HepG2 (cell line): Measurements from ENCODE around the gene KCNH8. TPM values are rescaled to one million over a fixed set of nuclear protein-coding genes. Genes with fewer than 3 reads are reported as not detected.

Experiments
- ATAC-seq: fragments of 200-7000 bp; cut with Tn5 transposase; 3 replicates; pipeline ENCODE4 v1.9.1; 2020; ENCODE audit warnings: mild to moderate bottlenecking, moderate library complexity
- BruUV-seq: library from RNA; stranded (reverse); fragments of 400-500 nt; replicated peaks from 2 replicates; lab custom pipeline; 2021; lab: Mats Ljungman, UMichigan
- CTCF ChIA-PET: fragments of 300-600 bp; formaldehyde crosslinking; extraction: SDS; loops from one replicate; lab custom pipeline; 2021; ENCODE audit warnings: low total read pairs, inconsistent platforms, low intra/inter-chr PET ratio; lab: Yijun Ruan, JAX
- POLR2A ChIA-PET: fragments of 350-600 bp; sonication (Branson Sonifier 250); formaldehyde crosslinking; loops from one replicate; lab custom pipeline; 2020; ENCODE audit warnings: antibody characterized with exemption, inconsistent platforms; lab: Yijun Ruan, JAX
- DNase-seq: peaks from one replicate; pipeline ENCODE4 v3.0.0-alpha.2; 2015; ENCODE audit warnings: low spot score
- FAIRE-seq: peaks from 3 replicates; lab custom pipeline; 2011; peaks lifted over from hg19 to GRCh38; lab: Jason Lieb, UNC
- H2AFZ ChIP-seq: one replicate; pipeline ENCODE4 v1.6.1; 2011; ENCODE audit warnings: low read length, inconsistent platforms
- H3K27ac ChIP-seq: fragments of 300-600 bp; 3 replicates; pipeline ENCODE4 v1.8.0; 2011; ENCODE audit warnings: mixed run types, mild to moderate bottlenecking, mixed read lengths, low read length, inconsistent platforms; ENCODE audit not compliant: insufficient read depth; ENCODE audit errors: extremely low read length
- H3K27me3 ChIP-seq, 2 experiments: fragments of 200-600 bp in 1 of 2; 2 replicates in 1 of 2; 3 replicates in 1 of 2; pipeline versions ENCODE4 v1.6.0 to v1.8.0; 2011; ENCODE audit warnings: low read length in 2 of 2, mild to moderate bottlenecking in 2 of 2, moderate library complexity in 2 of 2, inconsistent platforms in 1 of 2; ENCODE audit not compliant: insufficient read depth in 2 of 2, control insufficient read depth in 1 of 2
- H3K36me3 ChIP-seq, 2 experiments: fragments of 200-600 bp in 1 of 2; replicated peaks in 1 of 2; 2 replicates in 1 of 2; 3 replicates in 1 of 2; pipeline versions ENCODE4 v1.5.1 to v1.8.0; 2011; ENCODE audit warnings: low read length in 2 of 2, inconsistent platforms in 1 of 2; ENCODE audit not compliant: insufficient read depth in 2 of 2, control insufficient read depth in 1 of 2
- H3K4me1 ChIP-seq: 2 replicates; pipeline ENCODE4 v1.5.1; 2012; ENCODE audit warnings: low read length, inconsistent platforms; ENCODE audit not compliant: insufficient read depth
- H3K4me2 ChIP-seq: 2 replicates; pipeline ENCODE4 v1.6.0; 2011; ENCODE audit warnings: low read depth, low read length, inconsistent platforms
- H3K4me3 ChIP-seq, 3 experiments: fragments of 200-600 bp in 1 of 3; sonication (generic), shearing (Covaris generic) in 1 of 3; replicated peaks in 1 of 3; 2 replicates each; pipeline ENCODE4 v1.5.1; 2011 to 2016; ENCODE audit warnings: low read length in 3 of 3, inconsistent platforms in 2 of 3, low read depth in 2 of 3, mild to moderate bottlenecking in 2 of 3, control low read depth in 1 of 3, mixed read lengths in 1 of 3; ENCODE audit not compliant: insufficient read depth in 1 of 3
- H3K79me2 ChIP-seq: one replicate; pipeline ENCODE4 v1.6.1; 2011; ENCODE audit warnings: low read length, inconsistent platforms; ENCODE audit not compliant: insufficient read depth
- H3K9ac ChIP-seq: 2 replicates; pipeline ENCODE4 v1.6.0; 2011; ENCODE audit warnings: mild to moderate bottlenecking, low read depth, low read length, inconsistent platforms; ENCODE audit not compliant: insufficient read depth
- H3K9me3 ChIP-seq: 2 replicates; pipeline ENCODE4 v1.5.1; 2012; ENCODE audit warnings: mild to moderate bottlenecking, low read length
- H4K20me1 ChIP-seq: 2 replicates; pipeline ENCODE4 v1.6.0; 2011; ENCODE audit warnings: inconsistent platforms, mild to moderate bottlenecking, low read length, moderate library complexity; ENCODE audit not compliant: insufficient read depth
- BATF2 ChIP-seq: sonication (generic); formaldehyde crosslinking; IDR thresholded peaks from 2 replicates; pipeline ENCODE4 v1.8.0; 2022; ENCODE audit warnings: mild to moderate bottlenecking, missing genetic modification reagents, moderate library complexity
- CREB3 ChIP-seq: sonication (generic); formaldehyde crosslinking; IDR thresholded peaks from 2 replicates; pipeline ENCODE4 v1.5.0; 2020; ENCODE audit warnings: missing genetic modification reagents
- CSRNP2 ChIP-seq: sonication (generic); formaldehyde crosslinking; conservative IDR thresholded peaks from 2 replicates; pipeline ENCODE4 v1.8.0; 2022; ENCODE audit warnings: low read depth, missing genetic modification reagents
- DNMT3B ChIP-seq: conservative IDR thresholded peaks from 2 replicates; pipeline ENCODE4 v1.6.1; 2016; ENCODE audit warnings: missing biosample characterization, control low read depth
- EHMT2 ChIP-seq: fragments of 200-600 bp; sonication (generic); IDR thresholded peaks from 2 replicates; pipeline ENCODE4 v1.7.0; 2017; ENCODE audit warnings: antibody characterized with exemption, low read depth, low read length, borderline replicate concordance
- KMT2A ChIP-seq: sonication (generic); formaldehyde crosslinking; IDR thresholded peaks from 2 replicates; pipeline ENCODE4 v1.4.0; 2020; ENCODE audit warnings: missing genetic modification reagents
- MAZ ChIP-seq, 2 experiments: sonication (generic) in 1 of 2; formaldehyde crosslinking in 1 of 2; IDR thresholded peaks; 2 replicates each; pipeline versions ENCODE4 v1.5.0 to v1.6.1; 2012 to 2020; ENCODE audit warnings: low read depth in 2 of 2, mild to moderate bottlenecking in 2 of 2, borderline replicate concordance in 1 of 2, improper control_type of control experiment in 1 of 2, low read length in 1 of 2, missing genetic modification reagents in 1 of 2, moderate library complexity in 1 of 2
- PCBP1 ChIP-seq: fragments of 200-400 bp; formaldehyde crosslinking; IDR thresholded peaks from 2 replicates; pipeline ENCODE4 v1.6.1; 2017; ENCODE audit warnings: mild to moderate bottlenecking, low read depth, low read length, borderline replicate concordance
- SAP130 ChIP-seq: IDR thresholded peaks from 2 replicates; pipeline ENCODE4 v1.6.1; 2016; ENCODE audit warnings: low read depth
- WIZ ChIP-seq: sonication (generic); formaldehyde crosslinking; IDR thresholded peaks from 2 replicates; pipeline ENCODE4 v1.5.1; 2020; ENCODE audit warnings: mild to moderate bottlenecking, missing genetic modification reagents
- ZFP62 ChIP-seq: sonication (generic); formaldehyde crosslinking; IDR thresholded peaks from 2 replicates; pipeline ENCODE4 v1.4.0; 2020; ENCODE audit warnings: missing genetic modification reagents
- ZNF329 ChIP-seq: sonication (generic); formaldehyde crosslinking; IDR thresholded peaks from 2 replicates; pipeline ENCODE4 v1.9.0; 2021; ENCODE audit warnings: low read depth, mild to moderate bottlenecking, missing genetic modification reagents
- ZNF34 ChIP-seq: sonication (generic); formaldehyde crosslinking; IDR thresholded peaks from 2 replicates; pipeline ENCODE4 v1.4.0; 2020; ENCODE audit warnings: mild to moderate bottlenecking, missing genetic modification reagents, borderline replicate concordance
- ZNF557 ChIP-seq: sonication (generic); formaldehyde crosslinking; IDR thresholded peaks from 2 replicates; pipeline ENCODE4 v1.4.0; 2020; ENCODE audit warnings: missing genetic modification reagents
- ZNF570 ChIP-seq: sonication (generic); formaldehyde crosslinking; IDR thresholded peaks from 2 replicates; pipeline ENCODE4 v1.4.0; 2020; ENCODE audit warnings: mild to moderate bottlenecking, missing genetic modification reagents, borderline replicate concordance
- ZNF607 ChIP-seq: sonication (generic); formaldehyde crosslinking; IDR thresholded peaks from 2 replicates; pipeline ENCODE4 v1.5.1; 2020; ENCODE audit warnings: missing genetic modification reagents, mild to moderate bottlenecking, borderline replicate concordance
- ZNF780A ChIP-seq: sonication (generic); formaldehyde crosslinking; IDR thresholded peaks from 2 replicates; pipeline ENCODE4 v1.8.0; 2022; ENCODE audit warnings: mild to moderate bottlenecking, missing genetic modification reagents, moderate library complexity
- WGBS: methylation state at CpG from one replicate; pipeline ENCODE4 v1.1.6; 2017; ENCODE audit warnings: low lambda C conversion rate; 5-methylcytosine and 5-hydroxymethylcytosine counted together
- in situ Hi-C: cut with HindIII; loops from 2 replicates; pipeline ENCODE4 v1.10.0; 2017; ENCODE audit warnings: low pct_unique_long_range_greater_than_20kb; ENCODE audit not compliant: extremely low pct_ligation_motif_present
- intact Hi-C: fragments of 100-400 bp; cut with micrococcal nuclease; formaldehyde crosslinking; loops from one replicate; pipeline ENCODE4 v1.10.0; 2022; ENCODE audit not compliant: unreplicated experiment
- polyA plus RNA-seq, 8 experiments: library from polyadenylated mRNA; depleted of rRNA in 3 of 8; stranded (reverse) in 7 of 8; unstranded in 1 of 8; fragments of >200 nt; fragmentation: Illumina TruSeq in 4 of 8; extraction: Trizol in 4 of 8; gene quantifications; 2 replicates each; pipeline versions ENCODE4 v1.2.1 to v1.2.3, GENCODE V29; 2011 to 2016; ENCODE audit warnings: low read depth in 4 of 8, missing spikeins in 1 of 8, mixed read lengths in 1 of 8; ENCODE audit not compliant: insufficient read depth in 1 of 8
- total RNA-seq, 5 experiments: library from RNA; depleted of rRNA; stranded (reverse); fragments of >200 nt; fragmentation: Illumina TruSeq; extraction: Trizol; gene quantifications; 2 replicates each; pipeline ENCODE4 v1.2.3, GENCODE V29; 2016; ENCODE audit warnings: low read depth in 1 of 5
- TF ChIP-seq, protein P1 (sequence below): sonication (generic); formaldehyde crosslinking; IDR thresholded peaks from 2 replicates; pipeline ENCODE4 v1.4.0; 2020; ENCODE audit warnings: missing genetic modification reagents

The KCNH8 gene
- total and polyA plus RNA-seq, 2 of the 13 experiments (the other 11 are each of a cell fraction or from before 2014, with no cell fraction given), result 0.04 TPM; not detected in 1

DNA sequence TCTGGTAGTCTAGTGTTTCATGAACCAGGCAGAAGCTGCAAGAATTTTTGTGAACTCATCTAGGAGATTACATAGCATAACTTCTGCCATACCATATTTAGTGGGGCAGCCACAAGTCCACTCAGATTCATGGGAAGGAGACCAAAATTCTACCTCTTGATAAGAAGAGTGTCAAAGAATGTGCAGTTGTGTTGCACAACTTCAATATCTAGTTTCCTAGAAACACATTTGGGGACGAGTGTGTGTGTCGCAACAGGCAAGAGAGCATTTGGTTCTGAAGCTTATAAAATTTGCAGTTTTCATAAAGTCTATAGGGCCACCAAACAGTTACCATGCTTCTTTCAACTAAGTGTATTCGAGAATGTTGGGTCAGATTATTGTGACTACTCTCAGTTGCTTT lies 115.3 kb downstream of the KCNH8 start:
- ChIA-PET CTCF (no interaction called here), POLR2A (no interaction called here)
- WGBS, result 3% methylated on average over 3 of the region's 3 CpGs
- Histone ChIP-seq H3K9me3 (no peaks in the 10 kb centered on the region), H2AFZ (no peak overlapping the region), H3K27ac (no peak overlapping the region), H3K36me3 (no peaks in the 10 kb centered on the region), H3K79me2 (no peaks in the 10 kb centered on the region), H3K9ac (no peak overlapping the region), H3K4me1 (no peaks in the 10 kb centered on the region), H3K4me2 (no peak overlapping the region), H3K4me3 (no peak overlapping the region), H4K20me1 (no peaks in the 10 kb centered on the region), H3K27me3 (no peaks in the 10 kb centered on the region)
- no TSS peak for BruUV-seq
- TF ChIP-seq WIZ (CRISPR knock-in tag) (no peak), KMT2A (CRISPR knock-in tag) (no peak), ZNF780A (CRISPR knock-in tag) (no peak), ZNF329 (no peak), ZNF570 (CRISPR knock-in tag) (no peak), BATF2 (CRISPR knock-in tag) (no peak), MAZ (IDR thresholded peaks at IDR 0.05; ENCODE audit: borderline replicate concordance, low read depth, low read length) (no peak), MAZ (CRISPR knock-in tag; IDR thresholded peaks at IDR 0.05; ENCODE audit: low read depth) (no peak), PCBP1 (no peak), SAP130 (no peak), DNMT3B (CRISPR knock-in tag) (no peak), CSRNP2 (CRISPR knock-in tag) (no peak), ZFP62 (no peak), ZNF557 (CRISPR knock-in tag) (no peak), ZNF34 (CRISPR knock-in tag) (no peak), EHMT2 (no peak), CREB3 (no peak), ZNF607 (CRISPR knock-in tag) (no peak)
- TF ChIP-seq, protein P1, sequence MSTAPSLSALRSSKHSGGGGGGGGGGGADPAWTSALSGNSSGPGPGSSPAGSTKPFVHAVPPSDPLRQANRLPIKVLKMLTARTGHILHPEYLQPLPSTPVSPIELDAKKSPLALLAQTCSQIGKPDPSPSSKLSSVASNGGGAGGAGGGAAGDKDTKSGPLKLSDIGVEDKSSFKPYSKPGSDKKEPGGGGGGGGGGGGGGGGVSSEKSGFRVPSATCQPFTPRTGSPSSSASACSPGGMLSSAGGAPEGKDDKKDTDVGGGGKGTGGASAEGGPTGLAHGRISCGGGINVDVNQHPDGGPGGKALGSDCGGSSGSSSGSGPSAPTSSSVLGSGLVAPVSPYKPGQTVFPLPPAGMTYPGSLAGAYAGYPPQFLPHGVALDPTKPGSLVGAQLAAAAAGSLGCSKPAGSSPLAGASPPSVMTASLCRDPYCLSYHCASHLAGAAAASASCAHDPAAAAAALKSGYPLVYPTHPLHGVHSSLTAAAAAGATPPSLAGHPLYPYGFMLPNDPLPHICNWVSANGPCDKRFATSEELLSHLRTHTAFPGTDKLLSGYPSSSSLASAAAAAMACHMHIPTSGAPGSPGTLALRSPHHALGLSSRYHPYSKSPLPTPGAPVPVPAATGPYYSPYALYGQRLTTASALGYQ (CRISPR knock-in tag), result no peak
- FAIRE-seq (no peak), DNase-seq (no peak), ATAC-seq (no peak)
- intact Hi-C loops (no loop called here), in situ Hi-C loops (no loop called here)
